Osteoblast (primary cell): ENCODE measurements around the gene CNKSR2. TPM values are rescaled to one million over a fixed set of nuclear protein-coding genes. Genes with fewer than 3 reads are reported as not detected.

Experiments
- DNase-seq: peaks from one replicate; pipeline ENCODE4 v3.0.0; 2011; ENCODE audit warnings: low spot score, mixed read lengths; ENCODE audit not compliant: insufficient read length; ENCODE audit errors: missing footprints
- H2AFZ ChIP-seq: 2 replicates; pipeline ENCODE4 v1.6.0; 2011; ENCODE audit warnings: mild to moderate bottlenecking, low read length
- H3K27ac ChIP-seq: 2 replicates; pipeline ENCODE4 v1.5.1; 2011; ENCODE audit warnings: mild to moderate bottlenecking, low read depth, low read length, moderate library complexity
- H3K27me3 ChIP-seq: 2 replicates; pipeline ENCODE4 v1.6.0; 2012; ENCODE audit warnings: mild to moderate bottlenecking, control low read depth, inconsistent platforms, low read length, moderate library complexity; ENCODE audit not compliant: insufficient read depth
- H3K36me3 ChIP-seq: 2 replicates; pipeline ENCODE4 v1.5.1; 2011; ENCODE audit warnings: mild to moderate bottlenecking, low read length, control low read depth, moderate library complexity; ENCODE audit not compliant: insufficient read depth
- H3K4me1 ChIP-seq: 2 replicates; pipeline ENCODE4 v1.5.1; 2011; ENCODE audit warnings: mild to moderate bottlenecking, low read length, control low read depth, moderate library complexity; ENCODE audit not compliant: insufficient read depth
- H3K4me2 ChIP-seq: 2 replicates; pipeline ENCODE4 v1.6.0; 2011; ENCODE audit warnings: mild to moderate bottlenecking, low read length; ENCODE audit not compliant: insufficient read depth
- H3K4me3 ChIP-seq: fragments of 200-600 bp; sonication (generic); 3 replicates; pipeline ENCODE4 v1.5.1; 2012; ENCODE audit warnings: mild to moderate bottlenecking, low read length, inconsistent platforms; ENCODE audit not compliant: insufficient read depth
- H3K79me2 ChIP-seq: 2 replicates; pipeline ENCODE4 v1.6.0; 2012; ENCODE audit warnings: mild to moderate bottlenecking, low read length, control low read depth, inconsistent platforms; ENCODE audit not compliant: insufficient read depth
- H3K9me3 ChIP-seq: 2 replicates; pipeline ENCODE4 v1.5.1; 2011; ENCODE audit warnings: low read depth, low read length, control low read depth
- H4K20me1 ChIP-seq: 2 replicates; pipeline ENCODE4 v1.6.0; 2012; ENCODE audit warnings: mild to moderate bottlenecking, low read length, control low read depth; ENCODE audit not compliant: insufficient read depth
- CTCF ChIP-seq: IDR thresholded peaks from 2 replicates; pipeline ENCODE4 v1.5.1; 2011; ENCODE audit warnings: mild to moderate bottlenecking, low read depth, low read length, moderate library complexity; ENCODE audit errors: extremely low read depth
- total RNA-seq: library from RNA; depleted of rRNA; stranded (reverse); fragments of >200 nt; gene quantifications from 2 replicates; pipeline ENCODE4 v1.2.3, GENCODE V29; 2012

Gene CNKSR2
- total RNA-seq, 1 donor = 1.8 TPM

- Histone ChIP-seq H3K27ac (no peak overlapping the region), H4K20me1 (no peaks in the 10 kb centered on the region), H2AFZ (no peak overlapping the region), H3K9me3 (no peaks in the 10 kb centered on the region), H3K4me2 (no peak overlapping the region), H3K4me1 (no peaks in the 10 kb centered on the region), H3K4me3 (no peak overlapping the region), H3K36me3 (no peaks in the 10 kb centered on the region), H3K27me3 (no peaks in the 10 kb centered on the region), H3K79me2 (no peaks in the 10 kb centered on the region)
- no peak for DNase-seq
- TF ChIP-seq CTCF = no peak
These were observed 10.0 kb downstream of the CNKSR2 start for GRCh38 chrX:21384178-21384577.

GRCh38 chrX:21394792-21395191, 20.6 kb downstream of the CNKSR2 start:
- H3K79me2 ChIP-seq = no peaks in the 10 kb centered on the region
- H4K20me1 ChIP-seq = no peaks in the 10 kb centered on the region
- TF ChIP-seq CTCF = no peak
- no peak overlapping the region for H3K27ac ChIP-seq
- no peak overlapping the region for H2AFZ ChIP-seq
- H3K9me3 ChIP-seq = no peaks in the 10 kb centered on the region
- no peaks in the 10 kb centered on the region for H3K36me3 ChIP-seq
- no peak for DNase-seq
- H3K4me3 ChIP-seq = no peak overlapping the region
- H3K4me1 ChIP-seq = no peaks in the 10 kb centered on the region
- no peaks in the 10 kb centered on the region for H3K27me3 ChIP-seq
- H3K4me2 ChIP-seq = no peak overlapping the region

- Histone ChIP-seq H3K4me2 (no peak overlapping the region), H3K79me2 (no peaks in the 10 kb centered on the region), H2AFZ (no peak overlapping the region), H3K36me3 (no peaks in the 10 kb centered on the region), H3K27ac (no peak overlapping the region), H3K9me3 (no peaks in the 10 kb centered on the region), H3K4me3 (no peak overlapping the region), H4K20me1 (no peaks in the 10 kb centered on the region), H3K27me3 (no peaks in the 10 kb centered on the region), H3K4me1 (no peaks in the 10 kb centered on the region)
- TF ChIP-seq CTCF = no peak
- DNase-seq = no peak
These were observed 24.2 kb downstream of the CNKSR2 start for GRCh38 chrX:21398426-21398825.

- no peak for DNase-seq
These were observed 26.3 kb downstream of the CNKSR2 start for GRCh38 chrX:21400408-21401121.

More at GRCh38 chrX:21400408-21401121, 26.3 kb downstream of the CNKSR2 start:
- Histone ChIP-seq H2AFZ (no peak overlapping the region), H3K9me3 (no peaks in the 10 kb centered on the region), H3K4me2 (no peak overlapping the region), H3K79me2 (no peaks in the 10 kb centered on the region), H3K4me1 (no peaks in the 10 kb centered on the region), H3K27me3 (no peaks in the 10 kb centered on the region), H3K36me3 (no peaks in the 10 kb centered on the region), H3K4me3 (no peak overlapping the region), H3K27ac (no peak overlapping the region), H4K20me1 (no peaks in the 10 kb centered on the region)
- TF ChIP-seq CTCF = no peak
